Parathyroid adenoma (tissue), 2 donors: ENCODE data around the gene C10orf53.

Experiments
- H2AFZ ChIP-seq: fragments of 300-600 bp; sonication (generic); one replicate; pipeline ENCODE4 v1.7.0; 2017; ENCODE audit warnings: antibody characterized with exemption, mild to moderate bottlenecking
- H3K27ac ChIP-seq: fragments of 300-600 bp; sonication (generic); one replicate; pipeline ENCODE4 v1.7.0; 2017
- H3K27me3 ChIP-seq: fragments of 300-600 bp; sonication (generic); one replicate; pipeline ENCODE4 v1.7.0; 2017; ENCODE audit warnings: low read length; ENCODE audit not compliant: control insufficient read depth, insufficient read depth
- H3K36me3 ChIP-seq: fragments of 300-600 bp; sonication (generic); one replicate; pipeline ENCODE4 v1.7.0; 2017; ENCODE audit warnings: low read length; ENCODE audit not compliant: control insufficient read depth, insufficient read depth
- H3K4me1 ChIP-seq: fragments of 300-600 bp; sonication (generic); one replicate; pipeline ENCODE4 v1.7.0; 2017; ENCODE audit warnings: control low read depth
- H3K4me2 ChIP-seq: fragments of 300-600 bp; sonication (generic); one replicate; pipeline ENCODE4 v1.7.0; 2017; ENCODE audit warnings: low read length
- H3K4me3 ChIP-seq: fragments of 300-600 bp; sonication (generic); one replicate; pipeline ENCODE4 v1.7.0; 2017; ENCODE audit warnings: low read depth, low read length
- H3K79me2 ChIP-seq: fragments of 300-600 bp; sonication (generic); one replicate; pipeline ENCODE4 v1.7.0; 2017; ENCODE audit warnings: control low read depth
- H3K9ac ChIP-seq: fragments of 300-600 bp; sonication (generic); one replicate; pipeline ENCODE4 v1.7.0; 2017; ENCODE audit warnings: mild to moderate bottlenecking
- H3K9me3 ChIP-seq: fragments of 300-600 bp; sonication (generic); one replicate; pipeline ENCODE4 v1.7.0; 2017; ENCODE audit warnings: low read length; ENCODE audit not compliant: control insufficient read depth
- TF ChIP-seq, protein P1 (sequence below): fragments of 300-600 bp; sonication (generic); IDR thresholded peaks from one replicate; pipeline ENCODE4 v1.7.0; 2017; ENCODE audit warnings: antibody characterized with exemption, mild to moderate bottlenecking
- donor health status: primary hyperparathyroidism.

C10orf53 gene

GRCh38 chr10:49651917-49652316 lies 27.5 kb upstream of the C10orf53 start:
- Histone ChIP-seq H3K4me1 (no peaks in the 10 kb centered on the region), H3K27me3 (no peaks in the 10 kb centered on the region), H3K36me3 (no peaks in the 10 kb centered on the region), H3K79me2 (no peaks in the 10 kb centered on the region), H3K9ac (no peak overlapping the region), H3K27ac (no peak overlapping the region), H3K4me2 (no peak overlapping the region), H3K4me3 (no peak overlapping the region), H3K9me3 (no peaks in the 10 kb centered on the region), H2AFZ (no peak overlapping the region)
- TF ChIP-seq, protein P1, sequence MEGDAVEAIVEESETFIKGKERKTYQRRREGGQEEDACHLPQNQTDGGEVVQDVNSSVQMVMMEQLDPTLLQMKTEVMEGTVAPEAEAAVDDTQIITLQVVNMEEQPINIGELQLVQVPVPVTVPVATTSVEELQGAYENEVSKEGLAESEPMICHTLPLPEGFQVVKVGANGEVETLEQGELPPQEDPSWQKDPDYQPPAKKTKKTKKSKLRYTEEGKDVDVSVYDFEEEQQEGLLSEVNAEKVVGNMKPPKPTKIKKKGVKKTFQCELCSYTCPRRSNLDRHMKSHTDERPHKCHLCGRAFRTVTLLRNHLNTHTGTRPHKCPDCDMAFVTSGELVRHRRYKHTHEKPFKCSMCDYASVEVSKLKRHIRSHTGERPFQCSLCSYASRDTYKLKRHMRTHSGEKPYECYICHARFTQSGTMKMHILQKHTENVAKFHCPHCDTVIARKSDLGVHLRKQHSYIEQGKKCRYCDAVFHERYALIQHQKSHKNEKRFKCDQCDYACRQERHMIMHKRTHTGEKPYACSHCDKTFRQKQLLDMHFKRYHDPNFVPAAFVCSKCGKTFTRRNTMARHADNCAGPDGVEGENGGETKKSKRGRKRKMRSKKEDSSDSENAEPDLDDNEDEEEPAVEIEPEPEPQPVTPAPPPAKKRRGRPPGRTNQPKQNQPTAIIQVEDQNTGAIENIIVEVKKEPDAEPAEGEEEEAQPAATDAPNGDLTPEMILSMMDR = no peak

DNA sequence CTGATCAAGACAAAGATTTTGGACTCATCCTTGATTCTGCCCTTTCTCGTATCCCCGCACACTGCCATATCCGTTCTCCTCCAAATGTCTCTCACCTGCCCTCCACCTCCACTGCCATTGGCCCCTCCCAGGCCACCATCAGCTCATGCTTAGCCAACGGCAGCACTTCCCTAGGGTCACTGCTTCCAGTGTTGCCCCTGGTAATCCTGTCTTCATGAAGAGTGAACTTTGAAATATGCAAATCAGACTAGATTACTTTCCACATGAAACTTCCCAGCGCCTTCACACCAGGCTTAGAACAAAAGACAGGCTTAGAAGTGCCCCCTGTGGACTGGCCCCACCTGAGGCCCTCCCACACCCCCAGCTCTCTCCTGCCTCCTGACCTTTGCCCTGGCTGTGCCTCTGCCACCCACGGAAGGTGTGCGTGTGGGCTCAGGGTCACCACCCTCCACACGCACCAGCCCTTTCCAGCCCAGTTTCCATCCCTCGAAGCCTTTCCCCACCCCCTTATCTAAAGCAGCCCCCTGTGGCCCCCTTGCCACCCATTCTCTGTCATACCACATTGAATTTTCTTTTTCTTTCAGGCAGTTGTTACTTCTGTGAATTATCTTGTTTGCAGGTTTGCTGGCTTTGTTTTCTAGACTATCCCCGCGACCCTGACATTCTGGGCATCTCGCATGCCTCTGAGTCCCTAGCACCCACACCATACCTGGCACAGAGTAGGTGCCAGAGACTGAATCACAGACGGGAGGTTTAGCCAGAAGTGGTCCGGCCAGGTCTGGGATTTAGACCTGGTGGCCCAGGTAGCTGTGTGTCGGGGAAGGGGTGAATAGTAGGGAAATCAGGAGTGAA lies 26.8 kb upstream of the C10orf53 start:
- Histone ChIP-seq H3K27me3 (no peaks in the 10 kb centered on the region), H2AFZ (no peak overlapping the region), H3K27ac (no peak overlapping the region), H3K9me3 (no peaks in the 10 kb centered on the region), H3K9ac (no peak overlapping the region), H3K4me3 (no peak overlapping the region), H3K4me1 (no peaks in the 10 kb centered on the region), H3K4me2 (no peak overlapping the region), H3K79me2 (no peaks in the 10 kb centered on the region), H3K36me3 (no peaks in the 10 kb centered on the region)
- TF ChIP-seq, protein P1 = no peak

- Histone ChIP-seq H3K4me1 (no peaks in the 10 kb centered on the region), H3K27ac (no peak overlapping the region)
Measured at GRCh38 chr10:49653273-49653929, 26.1 kb upstream of the C10orf53 start.

DNA sequence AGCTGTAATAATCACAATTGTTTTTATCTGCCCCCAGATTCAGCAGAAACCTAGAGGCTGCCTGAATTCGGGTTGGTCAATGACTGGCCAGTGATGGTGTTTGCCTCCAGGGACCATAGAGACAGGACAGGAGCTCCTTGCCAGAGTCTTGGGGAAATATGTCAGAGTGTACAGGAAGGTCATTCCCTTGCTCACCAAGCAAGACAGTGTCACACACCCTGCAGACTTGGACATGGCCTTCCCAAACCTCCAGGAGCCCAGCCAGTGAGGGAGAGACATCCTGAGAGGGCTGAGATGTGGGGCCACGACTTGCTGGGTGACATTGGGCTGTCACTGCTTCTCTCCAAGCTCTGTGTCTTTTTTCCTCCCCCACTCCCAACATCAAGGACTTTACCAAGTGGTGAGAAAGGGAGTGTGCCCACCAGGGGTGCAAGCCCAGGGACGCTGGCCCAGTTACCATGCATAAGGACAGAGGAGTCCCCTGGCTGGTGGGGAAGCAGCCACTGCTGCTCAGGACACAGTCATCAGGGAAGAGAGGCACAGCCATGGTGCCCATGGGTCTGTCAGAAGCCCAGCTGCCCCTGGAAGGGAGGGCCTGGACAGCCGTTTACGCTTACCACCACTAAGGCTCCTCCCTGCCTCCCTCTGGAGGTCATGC lies 25.3 kb upstream of the C10orf53 start:
- H3K4me1 ChIP-seq = no peaks in the 10 kb centered on the region
- no peaks in the 10 kb centered on the region for H3K9me3 ChIP-seq
- no peak overlapping the region for H3K4me2 ChIP-seq
- H3K27me3 ChIP-seq = no peaks in the 10 kb centered on the region
- TF ChIP-seq, protein P1 = no peak
- H3K36me3 ChIP-seq = no peaks in the 10 kb centered on the region
- no peaks in the 10 kb centered on the region for H3K79me2 ChIP-seq
- H3K4me3 ChIP-seq = no peak overlapping the region
- H3K27ac ChIP-seq = no peak overlapping the region
- no peak overlapping the region for H3K9ac ChIP-seq
- no peak overlapping the region for H2AFZ ChIP-seq

More at GRCh38 chr10:49653273-49653929, 26.1 kb upstream of the C10orf53 start:
- Histone ChIP-seq H3K27me3 (no peaks in the 10 kb centered on the region), H3K9me3 (no peaks in the 10 kb centered on the region), H3K36me3 (no peaks in the 10 kb centered on the region), H3K9ac (no peak overlapping the region), H3K4me2 (no peak overlapping the region), H3K79me2 (no peaks in the 10 kb centered on the region), H3K4me3 (no peak overlapping the region), H2AFZ (no peak overlapping the region)
- TF ChIP-seq, protein P1 = no peak
